Measurements from ENCODE around the gene HEY2.
A peak's percentile ranks its signal among the peaks of the same experiment; 100 is the strongest.
"Not testable (repeated sequence)": the region's sequence is repeated elsewhere in the genome, so short reads cannot be mapped to it uniquely, and the experiment has no call there.

The HEY2 gene

DNA sequence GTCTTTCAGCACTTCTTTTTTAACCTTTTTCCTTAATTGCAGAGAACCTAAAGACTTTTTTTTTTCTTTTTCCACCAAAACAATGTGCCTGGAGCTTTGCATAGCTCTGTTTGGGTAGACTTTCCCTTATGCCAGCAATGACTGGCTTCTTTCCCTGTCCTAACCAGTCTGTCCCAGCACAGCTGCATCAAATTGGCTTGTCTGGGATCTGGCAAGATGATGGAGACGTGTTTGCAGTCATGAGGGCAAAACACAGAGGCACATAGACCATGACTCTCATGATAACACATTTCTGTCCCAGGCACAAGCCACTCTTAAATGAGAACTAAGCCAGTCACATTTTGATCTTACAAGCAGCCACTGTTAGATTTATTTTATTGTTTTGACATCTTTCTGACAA, 16.5 kb downstream of the HEY2 start:
- no peak overlapping the region for H3K4me3 ChIP-seq (ENCODE audit: low read depth, low read length)

DNA sequence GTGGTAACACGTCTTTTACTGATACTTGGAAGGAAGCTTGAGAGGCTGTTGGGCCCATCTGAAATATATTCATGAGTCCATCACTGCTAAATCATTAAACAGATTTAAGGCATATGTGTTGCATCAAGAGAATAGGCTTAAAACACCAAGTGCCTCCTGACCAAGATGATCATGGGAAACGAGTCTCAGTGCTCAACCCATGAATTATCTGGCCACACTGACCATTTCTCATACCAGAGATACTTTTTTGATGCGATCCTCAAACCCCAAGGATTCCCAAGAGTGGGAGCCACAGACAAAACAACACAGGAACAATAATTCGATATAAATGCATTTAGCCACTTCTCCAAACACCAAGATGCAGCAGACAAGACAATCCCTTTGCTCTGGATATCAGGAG, 17.2 kb downstream of the HEY2 start:
- H3K4me3 ChIP-seq (ENCODE audit: low read depth, low read length): no peak overlapping the region

DNA sequence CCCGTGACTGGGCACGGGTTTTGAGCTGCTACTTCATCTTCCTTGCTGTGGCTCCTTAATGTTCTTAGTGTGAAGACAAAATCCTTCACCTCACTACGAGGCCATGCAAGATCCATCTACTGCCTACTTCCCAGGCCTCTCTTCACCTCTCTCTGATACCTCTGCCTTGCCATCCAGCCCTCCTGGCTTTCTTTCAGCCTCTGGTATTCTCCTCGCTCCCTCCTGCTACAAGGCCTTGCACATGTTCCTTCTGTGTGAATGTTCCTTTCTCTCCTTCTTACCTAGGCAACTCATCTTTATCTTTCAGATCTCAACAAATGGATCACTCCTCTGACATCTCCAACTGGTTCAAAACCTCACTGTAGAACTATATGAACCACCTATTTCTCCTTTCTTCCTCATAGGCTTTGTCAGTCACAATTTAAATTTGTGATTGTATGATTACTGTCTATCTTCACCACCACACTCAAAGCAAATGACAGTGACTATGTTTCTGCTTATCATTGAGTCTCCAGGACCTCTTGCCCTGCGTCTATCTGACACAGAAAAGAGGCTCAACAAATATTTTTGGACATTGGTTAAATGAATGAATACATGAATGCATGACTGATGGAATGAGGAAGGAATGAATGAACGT, 19.8 kb downstream of the HEY2 start:
- no peak overlapping the region for H3K4me3 ChIP-seq (ENCODE audit: low read depth, low read length)

DNA sequence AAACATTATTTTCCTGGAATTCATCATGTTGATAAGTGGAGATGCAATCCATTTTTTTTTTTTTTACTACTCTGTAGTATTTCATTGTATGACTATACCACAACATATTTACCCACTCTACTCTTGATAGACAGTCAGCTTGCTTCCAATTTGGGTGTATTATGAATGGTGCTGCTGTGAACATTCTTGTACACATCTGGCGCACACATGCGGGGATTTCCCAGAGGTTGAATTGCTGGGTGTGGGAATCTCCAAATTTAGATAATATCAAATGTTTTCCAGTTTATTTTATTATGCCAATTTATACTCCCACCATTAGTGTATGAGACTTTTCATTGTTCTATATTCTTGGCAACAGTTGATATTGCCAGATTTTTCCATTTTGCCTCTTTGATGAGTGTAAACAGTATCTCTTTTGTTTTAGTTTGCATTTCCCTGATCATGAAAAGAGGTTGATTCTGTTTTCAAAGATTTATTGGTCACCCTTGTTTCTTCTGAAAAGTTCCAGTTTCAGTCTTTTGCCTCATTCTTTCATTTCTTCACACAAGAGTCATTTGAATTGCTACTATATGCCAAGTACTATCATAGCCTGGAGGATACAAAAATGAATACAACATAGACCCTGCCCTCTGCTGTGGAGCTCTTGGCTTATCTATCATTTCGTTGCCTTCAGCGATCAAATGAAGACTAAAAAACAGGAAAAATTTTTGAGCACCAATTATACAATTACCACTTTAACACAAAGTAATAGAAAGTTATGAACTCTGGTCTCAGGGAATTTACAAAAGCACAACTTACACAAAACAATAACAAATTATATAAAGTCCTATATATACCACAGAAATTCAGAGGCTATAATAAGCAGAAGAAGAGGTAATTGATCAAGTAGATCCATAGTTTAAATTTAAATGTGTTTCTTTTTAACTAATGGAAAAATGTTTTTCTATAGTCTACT, 24.2 kb downstream of the HEY2 start:
- H3K4me3 ChIP-seq (ENCODE audit: low read depth, low read length): no peak overlapping the region

DNA sequence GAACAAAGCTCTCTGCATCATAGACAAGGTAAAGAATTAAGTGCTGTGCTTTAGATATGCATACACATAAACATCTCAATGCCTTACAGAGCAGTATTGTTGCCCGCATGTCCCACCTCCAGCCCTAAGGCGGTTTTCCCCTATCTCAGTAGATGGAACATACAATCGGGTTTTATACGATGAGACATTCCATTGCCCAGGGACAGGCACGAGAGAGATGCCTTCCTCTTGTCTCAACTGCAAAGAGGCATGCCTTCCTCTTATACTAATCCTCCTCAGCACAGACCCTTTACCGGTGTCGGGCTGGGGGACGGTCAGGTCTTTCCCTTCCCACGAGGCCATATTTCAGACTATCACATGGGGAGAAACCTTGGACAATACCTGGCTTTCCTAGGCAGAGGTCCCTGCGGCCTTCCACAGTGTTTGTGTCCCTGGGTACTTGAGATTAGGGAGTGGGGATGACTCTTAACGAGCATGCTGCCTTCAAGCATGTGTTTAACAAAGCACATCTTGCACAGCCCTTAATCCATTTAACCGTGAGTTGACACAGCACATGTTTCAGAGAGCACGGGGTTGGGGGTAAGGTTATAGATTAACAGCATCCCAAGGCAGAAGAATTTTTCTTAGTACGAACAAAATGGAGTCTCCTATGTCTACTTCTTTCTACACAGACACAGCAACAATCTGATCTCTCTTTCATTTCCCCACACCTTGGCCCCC, 26.8 kb downstream of the HEY2 start:
- H3K4me3 ChIP-seq (ENCODE audit: low read depth, low read length): not testable (repeated sequence)

DNA sequence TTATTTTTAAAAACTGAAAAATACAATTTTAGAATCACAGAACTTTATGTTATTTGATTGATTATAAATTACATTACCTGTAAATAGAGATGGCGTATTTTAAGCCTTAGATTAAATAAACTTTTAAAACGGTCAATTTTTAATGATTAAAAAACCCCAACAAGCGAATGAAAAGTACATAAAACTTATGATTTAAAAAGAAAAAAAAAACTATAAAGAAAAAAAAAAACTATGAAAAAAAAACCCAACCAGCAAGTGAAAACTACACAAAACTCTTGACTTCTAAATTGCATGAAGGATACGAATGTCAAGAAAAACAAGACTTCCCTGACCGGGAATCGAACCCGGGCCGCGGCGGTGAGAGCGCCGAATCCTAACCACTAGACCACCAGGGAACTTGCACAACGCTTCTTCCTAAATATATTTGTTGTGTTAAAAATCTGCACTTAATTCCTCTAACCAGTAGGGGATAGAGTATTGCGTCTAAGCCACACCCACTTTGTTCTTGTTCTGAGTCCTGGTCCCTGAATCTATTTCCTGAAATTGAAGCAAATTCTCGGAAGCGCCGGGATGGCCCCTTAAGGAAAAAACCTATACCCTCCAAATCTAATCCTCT, 30.6 kb downstream of the HEY2 start:
- peak overlapping the region; percentile 90 for H3K4me3 ChIP-seq (ENCODE audit: low read depth, low read length)

DNA sequence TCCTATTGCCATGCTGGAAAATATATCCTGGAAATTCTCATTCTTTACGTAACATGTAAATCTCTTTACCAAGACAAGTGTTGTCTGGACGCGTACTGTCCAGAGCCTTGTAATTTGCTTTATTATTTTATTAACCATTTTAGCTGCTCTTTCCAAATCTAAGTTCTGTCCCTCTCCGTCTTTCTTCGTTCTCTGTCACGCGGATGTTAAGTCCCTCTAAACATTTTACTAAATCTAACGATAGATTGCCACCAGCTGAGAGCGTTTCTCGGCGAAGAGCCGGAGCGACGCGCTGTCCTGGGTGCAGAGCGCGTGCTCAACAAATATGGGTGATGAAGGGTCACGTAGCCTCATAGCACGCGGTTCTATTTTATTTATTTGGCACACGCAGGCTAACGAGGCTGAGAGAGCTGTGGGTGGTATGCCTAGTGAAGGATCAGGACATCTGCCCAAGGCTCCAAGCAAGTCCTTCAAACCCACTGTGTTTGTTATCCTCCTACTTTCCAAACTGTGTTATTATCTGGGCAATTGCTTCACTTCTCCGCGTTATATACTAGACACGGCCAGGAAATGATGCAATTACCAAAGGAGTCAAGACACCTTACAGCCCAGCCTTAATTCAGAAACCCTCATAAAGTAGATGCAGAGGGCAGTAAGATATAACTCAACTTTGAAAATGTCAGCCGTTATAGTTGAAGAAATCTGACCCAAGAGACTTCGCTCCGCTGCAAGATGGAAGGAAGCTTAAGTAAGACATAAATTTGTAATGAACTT, 31.3 kb downstream of the HEY2 start:
- peak overlapping the region; percentile 90 for H3K4me3 ChIP-seq (ENCODE audit: low read depth, low read length)

DNA sequence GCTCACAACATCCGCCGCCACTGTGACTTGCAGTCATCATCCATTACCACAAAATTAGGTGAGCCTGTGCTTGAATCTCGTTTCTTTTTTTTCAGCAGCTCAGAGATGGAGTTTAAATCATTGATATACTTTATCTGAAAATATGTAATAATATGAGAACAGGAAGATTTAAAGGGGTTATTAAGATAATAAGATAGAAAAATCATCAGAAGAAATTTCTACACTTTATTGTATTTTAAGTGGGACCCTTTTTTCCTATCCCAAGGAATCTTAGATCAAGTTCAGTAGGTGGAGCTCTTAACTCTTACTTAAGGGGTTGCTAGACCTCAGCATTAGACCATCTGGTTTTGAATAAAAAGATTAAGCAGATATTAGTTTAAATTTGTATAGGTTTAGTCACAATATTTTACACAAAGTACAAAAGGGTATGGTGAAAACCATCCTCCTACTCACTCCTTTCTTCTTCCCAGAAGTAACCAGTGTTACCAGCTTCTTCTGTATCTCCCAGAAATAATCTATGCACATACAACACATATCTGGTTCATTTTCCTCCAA, 32.0 kb downstream of the HEY2 start:
- peak overlapping the region; percentile 90 for H3K4me3 ChIP-seq (ENCODE audit: low read depth, low read length)

DNA sequence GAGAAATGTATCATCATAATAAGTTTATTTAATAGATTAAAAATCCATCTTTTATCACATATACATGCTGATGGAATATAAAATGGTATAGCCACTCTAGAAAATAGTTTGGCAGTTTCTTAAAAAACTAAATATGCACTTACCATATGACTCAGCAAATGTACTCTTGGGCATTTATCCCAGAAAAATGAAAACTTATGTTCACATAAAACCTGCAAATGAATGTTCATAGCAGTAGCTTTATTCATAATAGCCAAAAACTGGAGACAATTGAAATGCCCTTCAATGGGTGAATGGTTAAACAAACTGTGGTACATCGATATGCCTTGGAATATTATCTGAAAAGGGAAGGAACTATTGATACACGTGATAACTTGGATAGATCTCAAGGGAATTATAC, 34.9 kb downstream of the HEY2 start:
- H3K4me3 ChIP-seq (ENCODE audit: low read depth, low read length): no peak overlapping the region

DNA sequence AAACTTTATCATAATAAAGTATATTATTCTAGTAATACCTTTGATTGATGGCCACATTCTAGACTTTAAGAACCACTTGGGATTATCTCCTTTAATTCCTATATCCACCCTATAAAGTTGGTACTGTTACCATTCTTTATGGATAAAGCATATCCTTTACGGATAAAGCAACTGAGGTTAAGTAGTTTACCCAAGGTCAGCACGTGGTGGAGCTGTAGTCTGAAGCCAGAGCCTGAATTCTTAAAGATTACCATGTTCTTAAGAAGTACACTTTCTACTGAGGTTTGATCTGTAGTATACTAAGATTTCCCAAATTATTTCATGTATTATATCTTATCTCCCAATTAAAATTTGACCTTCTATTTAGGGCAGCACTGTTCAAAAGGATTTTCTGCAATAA, 38.4 kb downstream of the HEY2 start:
- no peak overlapping the region for H3K4me3 ChIP-seq (ENCODE audit: low read depth, low read length)

DNA sequence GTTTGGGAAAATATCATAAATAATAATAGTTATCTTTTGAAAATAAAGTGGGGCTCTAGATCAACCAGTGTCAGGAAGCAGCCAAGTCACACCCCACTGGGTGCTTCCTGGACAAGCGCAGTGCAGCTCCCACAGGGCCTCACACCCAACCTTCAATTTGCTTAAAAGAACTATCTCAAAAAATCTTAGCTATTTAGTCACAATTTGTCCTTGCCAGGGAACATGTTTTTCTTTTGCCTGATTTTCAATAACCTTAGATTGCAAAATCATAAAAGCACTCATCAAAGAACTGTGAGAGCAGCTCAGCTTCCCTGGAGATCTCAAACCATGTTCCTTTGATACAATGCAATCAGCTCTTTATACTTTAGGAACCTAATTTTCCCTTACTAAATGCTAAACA, 39.7 kb downstream of the HEY2 start:
- no peak overlapping the region for H3K4me3 ChIP-seq (ENCODE audit: low read depth, low read length)

DNA sequence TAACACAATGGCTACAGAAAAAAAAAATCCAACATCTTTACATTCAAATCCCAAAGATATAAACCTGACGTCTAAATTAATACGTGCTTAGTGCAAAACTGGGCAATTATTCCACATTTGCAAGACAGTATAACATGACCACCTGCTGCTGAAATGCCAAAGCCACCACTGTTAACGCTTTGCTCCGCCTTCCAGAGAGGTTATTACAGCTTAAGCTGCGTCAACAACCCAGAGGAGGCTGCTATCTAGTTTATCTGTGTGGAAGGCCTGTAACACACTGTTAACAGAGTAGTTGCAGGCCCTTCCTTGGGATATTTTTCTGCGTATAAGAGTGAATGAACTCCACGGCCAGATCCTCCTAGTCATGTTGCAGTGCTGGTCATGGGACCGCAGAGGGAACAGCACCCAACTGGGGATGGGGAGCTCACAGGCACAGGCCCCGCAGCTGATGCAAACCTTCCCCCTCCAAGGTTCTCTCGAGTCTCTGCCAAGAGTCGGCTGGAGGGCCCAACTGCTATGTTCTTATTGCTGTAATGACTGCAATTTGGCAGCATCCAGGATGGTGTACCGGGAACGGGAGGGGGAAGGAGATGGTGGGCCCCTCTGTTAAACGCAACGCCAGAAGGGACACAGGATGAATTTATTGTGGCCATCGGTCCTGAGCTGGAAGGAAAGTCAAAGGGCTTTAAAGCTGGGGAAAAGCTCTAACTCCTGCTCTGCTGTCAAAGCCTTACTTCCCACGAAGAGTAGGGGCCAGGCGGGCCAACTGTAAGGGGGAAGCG, 40.3 kb downstream of the HEY2 start:
- H3K4me3 ChIP-seq (ENCODE audit: low read depth, low read length): peak overlapping the region; percentile 88

DNA sequence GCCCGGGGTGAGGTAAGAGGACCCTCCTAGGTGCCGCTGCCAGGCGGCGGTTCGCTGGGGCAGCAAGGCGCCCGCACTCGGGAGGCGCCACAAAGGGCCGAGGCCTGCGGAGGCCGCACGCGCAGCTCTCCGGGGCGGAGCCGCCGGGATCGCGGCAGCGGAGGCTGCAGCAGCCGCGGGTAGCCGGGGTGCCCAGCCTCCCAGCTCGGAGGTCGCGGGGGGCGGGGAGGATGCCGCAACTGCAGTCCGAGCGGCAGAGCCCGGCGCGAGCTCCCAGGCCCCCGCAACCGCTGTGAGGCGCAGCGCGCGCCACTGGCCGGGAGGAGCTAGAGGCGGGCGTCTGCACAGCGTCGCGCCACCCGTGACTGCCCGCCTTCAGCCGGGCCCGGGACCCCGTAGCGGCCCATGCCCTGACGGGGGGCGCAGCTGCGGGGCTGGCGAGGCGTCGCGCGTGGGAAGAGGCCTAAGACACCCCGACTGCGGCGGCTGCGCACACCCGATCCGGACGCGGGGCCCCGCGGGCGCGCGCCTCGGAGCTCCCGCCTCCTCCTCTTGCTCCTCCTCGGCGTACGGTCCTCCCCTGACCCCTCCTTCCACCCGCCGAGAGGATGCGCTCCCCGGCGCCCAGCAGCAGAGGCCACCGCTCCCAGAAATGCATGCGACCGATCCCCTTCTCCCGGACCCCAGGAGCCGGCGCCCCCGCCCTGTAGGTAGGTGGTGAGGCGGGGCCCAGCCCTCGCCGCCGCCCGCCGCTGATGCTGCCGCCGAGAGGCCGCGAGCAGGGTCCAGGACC, 41.1 kb downstream of the HEY2 start, which contains the start of gene NCOA7:
NCOA7 (plus strand) TSS at position 603 of the 793 bp plus-strand sequence. CDS start 24,395 bp downstream, outside the sequence.
- H3K4me3 ChIP-seq (ENCODE audit: low read depth, low read length): peak within 1 kb of the TSS; percentile 88

DNA sequence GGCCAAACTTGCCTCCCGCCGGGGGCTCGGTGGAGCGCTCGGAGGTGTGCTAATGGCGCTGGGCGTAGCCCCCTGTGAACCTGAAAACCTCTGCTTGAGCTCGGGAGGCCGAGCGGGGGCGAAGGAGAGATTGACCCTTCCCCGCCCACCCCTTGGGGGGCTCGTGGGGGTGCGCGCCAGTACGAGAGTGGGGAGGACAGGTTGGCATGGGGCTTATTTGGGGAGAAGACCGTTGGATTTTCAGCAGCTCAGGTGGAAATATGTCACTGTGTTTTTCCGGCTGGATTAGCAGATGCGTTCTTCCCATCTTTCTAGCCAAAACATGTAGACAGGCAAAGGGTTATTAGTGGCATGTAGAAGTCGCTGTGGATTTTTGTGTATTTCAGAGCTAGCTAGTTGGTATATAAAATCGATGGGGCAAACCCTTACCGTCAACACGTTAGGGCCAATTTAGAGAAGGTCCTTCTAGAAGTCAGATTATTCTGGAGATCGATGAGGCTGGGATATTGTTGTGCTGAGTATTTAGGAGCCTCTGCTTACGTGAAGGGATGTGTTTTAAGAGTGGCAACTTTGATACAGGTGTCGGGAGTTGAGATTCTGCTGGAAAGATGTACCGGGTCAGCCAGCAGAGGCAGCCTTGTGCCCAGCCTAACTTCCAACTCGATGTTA, 41.9 kb downstream of the HEY2 start:
- peak overlapping the region; percentile 88 for H3K4me3 ChIP-seq (ENCODE audit: low read depth, low read length)

DNA sequence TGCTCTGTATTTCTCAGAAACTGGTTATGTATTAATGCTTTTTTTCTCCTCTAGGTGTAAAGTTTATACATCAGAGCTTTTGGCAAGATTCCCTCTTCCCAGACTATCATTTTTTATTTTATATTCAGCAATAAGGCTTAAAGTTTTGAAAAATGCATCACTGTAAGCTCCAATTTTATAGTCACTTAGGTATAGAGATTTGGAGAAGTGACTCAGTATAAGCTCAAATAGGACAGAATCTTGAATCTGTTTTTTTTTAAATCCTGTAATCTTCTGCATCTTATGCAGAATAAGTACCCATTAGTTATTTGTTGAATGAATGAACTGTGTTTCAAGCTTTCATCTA, 42.4 kb downstream of the HEY2 start:
- H3K4me3 ChIP-seq (ENCODE audit: low read depth, low read length): peak overlapping the region; percentile 88

DNA sequence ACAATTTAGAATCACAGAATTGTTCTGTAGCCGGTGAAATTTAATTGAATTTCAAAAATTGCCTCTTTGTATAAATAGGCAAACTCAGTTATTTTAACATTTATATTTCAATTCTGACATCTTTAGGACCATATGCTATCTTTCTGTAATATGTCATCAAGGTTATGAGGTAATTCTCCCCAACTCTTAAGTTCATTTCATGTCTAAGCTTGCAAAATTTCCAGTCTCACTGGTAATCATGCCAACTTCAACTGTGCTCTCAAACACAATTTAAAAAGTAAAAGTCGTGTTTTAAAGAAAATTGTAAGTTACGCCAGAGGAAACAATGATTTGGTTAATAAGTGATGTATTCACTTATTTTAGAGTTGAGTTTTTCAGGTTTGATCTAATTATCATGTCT, 42.7 kb downstream of the HEY2 start:
- no peak overlapping the region for H3K4me3 ChIP-seq (ENCODE audit: low read depth, low read length)

DNA sequence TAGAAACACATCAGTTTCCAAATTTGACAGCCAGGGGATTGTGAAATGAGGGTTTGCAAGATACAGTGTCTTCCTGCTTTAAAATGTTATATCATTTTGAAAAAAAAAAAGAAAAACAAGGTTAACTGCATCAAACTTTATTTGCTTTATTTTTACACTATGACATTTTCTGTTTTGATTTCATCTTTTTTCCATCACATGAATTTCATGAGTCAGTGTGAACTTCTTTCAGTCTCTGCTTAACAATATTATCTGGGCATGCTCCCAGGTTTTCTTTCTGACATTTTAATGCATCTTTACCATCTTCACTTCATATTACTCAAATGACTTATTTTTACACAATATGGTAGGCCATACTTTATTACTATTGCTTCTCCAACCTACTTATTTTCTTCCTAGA, 43.2 kb downstream of the HEY2 start:
- no peak overlapping the region for H3K4me3 ChIP-seq (ENCODE audit: low read depth, low read length)

DNA sequence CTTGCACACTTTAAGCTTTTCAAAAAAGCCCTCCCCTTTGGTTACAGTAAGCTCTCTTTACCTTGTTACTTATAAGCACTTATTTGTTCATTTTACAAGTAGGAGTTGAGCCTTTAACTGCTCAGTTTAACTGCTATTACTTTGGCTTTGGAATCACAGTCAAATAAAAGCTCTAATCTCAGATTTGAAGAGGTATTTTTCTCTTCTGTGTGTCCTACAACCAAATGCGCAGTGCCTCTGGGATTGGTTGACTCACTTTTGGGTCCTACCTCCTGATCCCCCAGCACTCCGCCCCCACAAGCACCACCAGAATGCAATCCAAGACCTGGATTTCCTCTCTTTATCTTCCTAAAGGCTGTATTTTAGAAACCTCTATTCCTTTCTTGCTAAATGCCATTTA, 43.8 kb downstream of the HEY2 start:
- no peak overlapping the region for H3K4me3 ChIP-seq (ENCODE audit: low read depth, low read length)

Data from iPS-11a (cell line).